OCI-LY1 (cell line): Measurements from ENCODE around the gene HEBP2.

Experiments used
- H2AFZ ChIP-seq: fragments of 200-600 bp; sonication (generic), shearing (Covaris generic); 2 replicates; pipeline ENCODE4 v1.6.0; 2014; ENCODE audit warnings: antibody characterized with exemption, mild to moderate bottlenecking, low read length
- H3F3A ChIP-seq: fragments of 200-600 bp; sonication (generic), shearing (Covaris generic); 2 replicates; pipeline ENCODE4 v1.6.0; 2014; ENCODE audit warnings: mild to moderate bottlenecking, antibody characterized with exemption, low read length, moderate library complexity; ENCODE audit not compliant: insufficient read depth
- H3K27ac ChIP-seq: fragments of 200-600 bp; sonication (generic); 2 replicates; pipeline ENCODE4 v1.5.1; 2014; ENCODE audit warnings: low read length, mixed run types, mild to moderate bottlenecking, low read depth; ENCODE audit not compliant: poor library complexity, severe bottlenecking
- H3K27me3 ChIP-seq: fragments of 200-600 bp; sonication (generic); 2 replicates; pipeline ENCODE4 v1.6.0; 2014; ENCODE audit warnings: antibody characterized with exemption, mild to moderate bottlenecking, low read length, moderate library complexity; ENCODE audit not compliant: insufficient read depth
- H3K36me3 ChIP-seq: fragments of 200-600 bp; sonication (generic); 2 replicates; pipeline ENCODE4 v1.6.1; 2014; ENCODE audit warnings: mild to moderate bottlenecking, antibody characterized with exemption, low read length, moderate library complexity, mixed read lengths; ENCODE audit not compliant: insufficient read depth
- H3K4me1 ChIP-seq: fragments of 200-600 bp; sonication (generic); 2 replicates; pipeline ENCODE4 v1.5.1; 2014; ENCODE audit warnings: mild to moderate bottlenecking, low read length, moderate library complexity; ENCODE audit not compliant: insufficient read depth, severe bottlenecking
- H3K4me2 ChIP-seq: fragments of 200-600 bp; sonication (generic), shearing (Covaris generic); 2 replicates; pipeline ENCODE4 v1.6.1; 2014; ENCODE audit warnings: low read length
- H3K4me3 ChIP-seq: fragments of 200-600 bp; sonication (generic); 2 replicates; pipeline ENCODE4 v1.5.1; 2014; ENCODE audit warnings: low read length, low read depth, mild to moderate bottlenecking, mixed read lengths; ENCODE audit not compliant: poor library complexity, severe bottlenecking
- H3K79me2 ChIP-seq: fragments of 200-600 bp; shearing (Covaris generic); 2 replicates; pipeline ENCODE4 v1.6.1; 2016; ENCODE audit warnings: mixed run types, low read length, mixed read lengths; ENCODE audit not compliant: insufficient read depth
- H3K9ac ChIP-seq: fragments of 200-600 bp; sonication (generic), shearing (Covaris generic); 2 replicates; pipeline ENCODE4 v1.6.1; 2014; ENCODE audit warnings: mild to moderate bottlenecking, low read length, mixed read lengths
- H3K9me2 ChIP-seq: fragments of 200-600 bp; sonication (generic), shearing (Covaris generic); 2 replicates; pipeline ENCODE4 v1.6.1; 2014; ENCODE audit warnings: low read depth, mild to moderate bottlenecking, low read length, mixed read lengths
- H3K9me3 ChIP-seq: fragments of 200-600 bp; shearing (Covaris generic); 2 replicates; pipeline ENCODE4 v1.6.1; 2014; ENCODE audit warnings: low read length, mixed read lengths
- H4K20me1 ChIP-seq: fragments of 200-600 bp; sonication (generic), shearing (Covaris generic); 2 replicates; pipeline ENCODE4 v1.6.0; 2016; ENCODE audit warnings: mild to moderate bottlenecking, low read length; ENCODE audit not compliant: insufficient read depth
- EZH2 ChIP-seq: fragments of 200-600 bp; sonication (generic), shearing (Covaris generic); IDR thresholded peaks from 2 replicates; pipeline ENCODE4 v1.8.0; 2017; ENCODE audit warnings: borderline replicate concordance, mixed run types, mild to moderate bottlenecking, antibody characterized with exemption, low read length, moderate library complexity, mixed read lengths
- TF ChIP-seq, protein P1 (sequence below): fragments of 200-600 bp; sonication (generic), shearing (Covaris generic); IDR thresholded peaks from 2 replicates; pipeline ENCODE4 v1.5.1; 2017; ENCODE audit warnings: mild to moderate bottlenecking, antibody characterized with exemption, low read length, moderate library complexity, mixed read lengths

The HEBP2 gene

DNA sequence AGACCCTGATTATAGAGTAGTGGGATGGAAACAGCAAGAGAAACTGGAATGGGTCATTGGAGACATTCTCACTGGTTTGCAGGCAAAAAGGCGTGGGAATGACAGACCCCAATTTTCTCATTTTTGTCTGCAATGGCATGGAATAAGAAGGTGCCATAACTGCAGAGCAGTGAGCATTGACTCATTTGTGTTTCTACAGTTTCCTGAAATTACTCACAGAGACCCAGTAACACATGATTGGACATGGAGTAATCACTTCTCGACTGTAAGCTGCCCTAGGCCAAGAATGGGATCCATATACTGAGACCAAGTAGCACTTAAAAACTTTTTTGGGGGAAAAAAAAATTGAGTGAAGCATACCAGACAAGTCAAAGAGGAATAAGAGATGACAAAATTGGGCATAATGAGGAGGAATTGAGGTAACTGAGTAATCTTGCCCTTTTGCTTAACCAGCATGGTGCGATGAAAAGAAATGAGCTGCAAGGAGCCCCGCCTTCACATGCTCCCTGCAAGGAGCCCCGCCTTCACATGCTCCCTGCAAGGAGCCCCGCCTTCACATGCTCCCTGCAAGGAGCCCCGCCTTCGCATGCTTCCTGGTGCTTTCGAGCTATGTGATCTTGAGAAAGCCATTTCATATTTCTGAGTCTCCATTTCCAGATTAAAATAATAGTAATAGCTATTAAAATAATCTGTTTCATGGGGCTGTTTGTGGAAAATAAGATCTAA is 51.1 kb downstream of the HEBP2 start:
- no peaks in the 10 kb centered on the region for H3K36me3 ChIP-seq
- H3K9me2 ChIP-seq: no peaks in the 10 kb centered on the region
- TF ChIP-seq EZH2: no peak
- TF ChIP-seq, protein P1, sequence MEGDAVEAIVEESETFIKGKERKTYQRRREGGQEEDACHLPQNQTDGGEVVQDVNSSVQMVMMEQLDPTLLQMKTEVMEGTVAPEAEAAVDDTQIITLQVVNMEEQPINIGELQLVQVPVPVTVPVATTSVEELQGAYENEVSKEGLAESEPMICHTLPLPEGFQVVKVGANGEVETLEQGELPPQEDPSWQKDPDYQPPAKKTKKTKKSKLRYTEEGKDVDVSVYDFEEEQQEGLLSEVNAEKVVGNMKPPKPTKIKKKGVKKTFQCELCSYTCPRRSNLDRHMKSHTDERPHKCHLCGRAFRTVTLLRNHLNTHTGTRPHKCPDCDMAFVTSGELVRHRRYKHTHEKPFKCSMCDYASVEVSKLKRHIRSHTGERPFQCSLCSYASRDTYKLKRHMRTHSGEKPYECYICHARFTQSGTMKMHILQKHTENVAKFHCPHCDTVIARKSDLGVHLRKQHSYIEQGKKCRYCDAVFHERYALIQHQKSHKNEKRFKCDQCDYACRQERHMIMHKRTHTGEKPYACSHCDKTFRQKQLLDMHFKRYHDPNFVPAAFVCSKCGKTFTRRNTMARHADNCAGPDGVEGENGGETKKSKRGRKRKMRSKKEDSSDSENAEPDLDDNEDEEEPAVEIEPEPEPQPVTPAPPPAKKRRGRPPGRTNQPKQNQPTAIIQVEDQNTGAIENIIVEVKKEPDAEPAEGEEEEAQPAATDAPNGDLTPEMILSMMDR: no peak
- H2AFZ ChIP-seq: no peak overlapping the region
- H3K4me1 ChIP-seq: peaks cover 7% of the 10 kb centered on the region
- no peak overlapping the region for H3K4me3 ChIP-seq
- no peak overlapping the region for H3K9ac ChIP-seq
- H3K9me3 ChIP-seq: no peaks in the 10 kb centered on the region
- no peak overlapping the region for H3K4me2 ChIP-seq
- H4K20me1 ChIP-seq: no peaks in the 10 kb centered on the region
- H3K27ac ChIP-seq: no peak overlapping the region
- no peaks in the 10 kb centered on the region for H3K27me3 ChIP-seq
- no peaks in the 10 kb centered on the region for H3F3A ChIP-seq
- no peaks in the 10 kb centered on the region for H3K79me2 ChIP-seq

DNA sequence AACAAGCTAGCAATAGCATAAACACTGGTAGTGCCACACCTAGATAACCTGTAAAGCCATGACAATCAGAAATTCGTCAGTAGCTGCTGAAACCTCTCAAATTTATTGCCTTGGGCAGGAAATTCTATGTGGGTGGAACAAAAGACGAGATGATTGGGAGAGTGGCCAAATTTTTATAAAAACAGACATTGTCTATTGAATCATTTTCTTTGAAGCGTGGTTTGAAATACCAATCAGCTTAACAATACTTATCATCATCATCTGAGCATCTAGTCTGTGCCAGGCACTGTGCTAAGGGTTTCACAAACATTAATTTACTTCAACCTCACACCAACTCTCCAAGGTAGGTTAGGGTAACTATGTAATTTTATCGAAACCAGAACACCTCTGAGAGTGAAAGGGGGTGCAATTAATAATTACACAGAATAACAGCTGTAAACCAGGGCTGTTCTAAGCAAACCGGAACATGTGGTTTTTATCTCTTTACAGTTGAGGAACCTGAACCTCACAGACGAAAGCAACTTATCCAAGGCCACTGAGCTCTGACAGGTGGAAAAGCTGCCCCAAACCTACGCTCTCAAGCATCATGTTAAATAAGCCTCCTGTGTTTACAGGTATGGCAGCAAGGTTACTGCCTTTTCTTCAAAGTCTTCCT is 51.9 kb downstream of the HEBP2 start:
- H3K9me2 ChIP-seq: no peaks in the 10 kb centered on the region
- H2AFZ ChIP-seq: no peak overlapping the region
- no peaks in the 10 kb centered on the region for H3K36me3 ChIP-seq
- H3K4me3 ChIP-seq: no peak overlapping the region
- H3K9ac ChIP-seq: no peak overlapping the region
- no peaks in the 10 kb centered on the region for H3K9me3 ChIP-seq
- TF ChIP-seq EZH2: no peak
- TF ChIP-seq, protein P1: no peak
- H4K20me1 ChIP-seq: no peaks in the 10 kb centered on the region
- H3K27me3 ChIP-seq: no peaks in the 10 kb centered on the region
- no peak overlapping the region for H3K27ac ChIP-seq
- H3F3A ChIP-seq: no peaks in the 10 kb centered on the region
- H3K79me2 ChIP-seq: no peaks in the 10 kb centered on the region
- H3K4me2 ChIP-seq: no peak overlapping the region
- H3K4me1 ChIP-seq: peaks cover 7% of the 10 kb centered on the region

DNA sequence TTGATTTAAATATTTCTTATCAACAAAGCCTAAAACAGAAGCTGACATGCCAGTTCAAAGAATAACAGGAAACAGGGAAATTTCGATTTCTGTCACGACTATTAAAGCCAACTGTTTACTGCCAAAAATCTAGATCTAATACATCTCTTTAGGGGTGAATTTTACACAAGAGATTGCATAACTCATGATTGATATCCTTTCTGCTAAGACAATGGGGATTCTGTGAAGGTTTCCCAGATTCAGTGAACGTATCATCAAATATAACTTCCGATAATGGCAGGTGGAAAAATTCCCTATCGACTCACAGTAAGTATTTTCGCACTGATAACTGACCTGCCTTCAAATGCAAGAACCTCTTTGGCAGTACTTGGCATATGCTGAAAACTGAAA is 52.4 kb downstream of the HEBP2 start:
- Histone ChIP-seq H3K27me3 (no peaks in the 10 kb centered on the region), H3K4me2 (no peak overlapping the region), H3K36me3 (no peaks in the 10 kb centered on the region), H3K79me2 (no peaks in the 10 kb centered on the region), H3K9ac (no peak overlapping the region), H4K20me1 (no peaks in the 10 kb centered on the region), H3F3A (no peaks in the 10 kb centered on the region), H3K9me2 (no peaks in the 10 kb centered on the region), H3K4me3 (no peak overlapping the region), H3K9me3 (no peaks in the 10 kb centered on the region), H2AFZ (no peak overlapping the region), H3K27ac (no peak overlapping the region), H3K4me1 (peaks cover 7% of the 10 kb centered on the region)
- TF ChIP-seq, protein P1: no peak
- no peak for TF ChIP-seq EZH2
